HepG2 (cell line): ENCODE measurements around the gene ANO9.

Experiments
- HNF1A ChIP-seq, 2 experiments: sonication (generic) in 1 of 2; formaldehyde crosslinking in 1 of 2; IDR thresholded peaks; 2 replicates each; pipeline versions ENCODE4 v1.4.0 to v1.6.1; 2016 to 2020; ENCODE audit warnings: borderline replicate concordance in 1 of 2, low read depth in 1 of 2, mild to moderate bottlenecking in 1 of 2, missing genetic modification reagents in 1 of 2
- MTF1 ChIP-seq: sonication (generic); formaldehyde crosslinking; IDR thresholded peaks from 2 replicates; pipeline ENCODE4 v1.5.0; 2020; ENCODE audit warnings: missing genetic modification reagents
- RELA ChIP-seq: sonication (generic); formaldehyde crosslinking; IDR thresholded peaks from 2 replicates; pipeline ENCODE4 v1.4.0; 2020; ENCODE audit warnings: missing genetic modification reagents
- TCF7L2 ChIP-seq: IDR thresholded peaks from 2 replicates; pipeline ENCODE4 v1.6.1; 2011; ENCODE audit warnings: mild to moderate bottlenecking, low read depth, low read length, moderate library complexity
- ZNF101 ChIP-seq: sonication (generic); formaldehyde crosslinking; IDR thresholded peaks from 2 replicates; pipeline ENCODE4 v1.4.0; 2020; ENCODE audit warnings: mild to moderate bottlenecking, low read depth, missing genetic modification reagents, borderline replicate concordance
- ZNF234 ChIP-seq: sonication (generic); formaldehyde crosslinking; conservative IDR thresholded peaks from 2 replicates; pipeline ENCODE4 v1.5.1; 2020; ENCODE audit warnings: mild to moderate bottlenecking, missing genetic modification reagents
- ZNF512 ChIP-seq: sonication (generic); formaldehyde crosslinking; IDR thresholded peaks from 2 replicates; pipeline ENCODE4 v1.4.0; 2020; ENCODE audit warnings: mild to moderate bottlenecking, missing genetic modification reagents
- ZNF577 ChIP-seq: sonication (generic); formaldehyde crosslinking; IDR thresholded peaks from 2 replicates; pipeline ENCODE4 v1.4.0; 2020; ENCODE audit warnings: mild to moderate bottlenecking, low read depth, missing genetic modification reagents, borderline replicate concordance
- ZNF589 ChIP-seq: sonication (generic); formaldehyde crosslinking; conservative IDR thresholded peaks from 2 replicates; pipeline ENCODE4 v1.8.0; 2022; ENCODE audit warnings: mild to moderate bottlenecking, moderate library complexity, missing genetic modification reagents

- TF ChIP-seq ZNF234 (CRISPR knock-in tag) (no peak), ZNF577 (no peak), MTF1 (CRISPR knock-in tag) (no peak), TCF7L2 (no peak), HNF1A (IDR thresholded peaks at IDR 0.05; ENCODE audit: low read depth) (no peak), HNF1A (CRISPR knock-in tag; IDR thresholded peaks at IDR 0.05; ENCODE audit: borderline replicate concordance) (no peak), RELA (CRISPR knock-in tag) (no peak), ZNF512 (CRISPR knock-in tag) (no peak), ZNF589 (CRISPR knock-in tag) (no peak), ZNF101 (CRISPR knock-in tag) (no peak)
Measured at GRCh38 chr11:429931-430456, 11.8 kb downstream of the ANO9 start.
